Activated CD4-positive, alpha-beta T cell treated with anti-CD3 and anti-CD28 coated beads, Interleukin-2, amount 10 ng/mL, durations not matched to agents 24 days and 14 days (primary cell): ENCODE measurements around the gene RNF150. TPM values are rescaled to one million over a fixed set of nuclear protein-coding genes. Genes with fewer than 3 reads are reported as not detected.

Experiments used
- DNase-seq: peaks from one replicate; pipeline ENCODE4 v3.0.0; 2022
- H3K27ac Mint-ChIP-seq: one replicate; pipeline ENCODE4 v1.8.0; 2022; ENCODE audit warnings: mild to moderate bottlenecking, mixed read lengths
- H3K27me3 Mint-ChIP-seq: one replicate; pipeline ENCODE4 v1.8.0; 2022; ENCODE audit warnings: mixed read lengths
- H3K36me3 Mint-ChIP-seq: one replicate; pipeline ENCODE4 v1.8.0; 2022; ENCODE audit warnings: low read depth, mild to moderate bottlenecking, mixed read lengths
- H3K4me1 Mint-ChIP-seq: one replicate; pipeline ENCODE4 v1.8.0; 2021; ENCODE audit warnings: mixed read lengths
- H3K4me3 Mint-ChIP-seq: one replicate; pipeline ENCODE4 v1.8.0; 2022; ENCODE audit warnings: mild to moderate bottlenecking, moderate library complexity, mixed read lengths
- H3K9me3 Mint-ChIP-seq: one replicate; pipeline ENCODE4 v1.8.0; 2021; ENCODE audit warnings: mixed read lengths
- intact Hi-C: fragments of 100-400 bp; cut with micrococcal nuclease; formaldehyde crosslinking; loops from one replicate; pipeline ENCODE4 v1.15.1; 2023
- total RNA-seq: library from RNA; stranded (reverse); gene quantifications from 2 replicates; pipeline ENCODE4 v1.2.3, GENCODE V29; 2022

The RNF150 gene
- total RNA-seq, 1 donor from 2014 or later: not detected

DNA sequence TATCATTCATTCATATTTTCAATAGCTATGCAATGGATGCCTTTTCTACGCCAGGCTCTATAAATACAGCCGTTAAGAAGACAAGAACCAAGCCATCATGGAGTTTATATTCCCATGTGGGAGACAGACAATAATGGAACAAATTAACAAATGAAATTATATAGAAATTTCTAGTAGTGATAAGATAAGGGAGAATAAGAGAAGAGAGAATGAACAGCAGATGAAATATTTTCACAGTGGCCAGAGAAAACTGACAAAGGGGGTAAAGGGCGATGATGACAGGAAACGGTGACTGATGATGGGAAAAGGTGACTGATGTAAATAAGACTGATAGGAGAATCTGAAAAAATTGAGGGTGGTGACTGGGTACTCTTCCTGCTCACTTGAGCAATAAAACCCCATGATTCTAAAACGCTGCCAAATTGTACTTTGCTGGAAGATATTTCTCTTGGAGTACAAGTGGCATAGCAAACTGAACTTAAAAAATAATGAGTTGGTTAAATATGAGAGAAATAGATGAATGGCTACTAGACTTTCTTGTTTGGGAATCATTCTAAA is 13.2 kb downstream of the RNF150 start:
- Mint-ChIP-seq H3K27ac (no peak overlapping the region), H3K9me3 (no peaks in the 10 kb centered on the region), H3K4me3 (no peak overlapping the region), H3K4me1 (no peaks in the 10 kb centered on the region), H3K27me3 (no peaks in the 10 kb centered on the region), H3K36me3 (no peaks in the 10 kb centered on the region)
- intact Hi-C loops: no loop called here
- no peak for DNase-seq

DNA sequence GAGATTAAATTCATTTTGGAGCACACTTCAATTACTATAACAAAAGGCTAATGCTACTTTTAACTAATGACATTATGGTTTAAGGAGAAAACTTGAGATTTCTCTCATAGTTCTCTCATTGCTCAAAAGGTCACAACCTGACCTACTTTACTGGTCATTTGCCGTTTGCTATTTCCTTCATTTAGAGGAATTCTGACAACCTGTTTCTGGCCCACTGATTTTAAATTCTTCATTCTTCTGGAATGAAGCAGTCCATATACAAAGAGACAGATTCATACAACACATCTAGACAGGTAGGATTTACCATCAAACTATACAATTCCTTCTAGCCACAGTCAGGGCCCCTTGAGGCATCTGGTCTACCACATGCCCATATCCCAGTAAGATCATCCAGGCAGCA is 14.2 kb downstream of the RNF150 start:
- Mint-ChIP-seq H3K4me3 (no peak overlapping the region), H3K27ac (no peak overlapping the region), H3K36me3 (no peaks in the 10 kb centered on the region), H3K4me1 (no peaks in the 10 kb centered on the region), H3K9me3 (peaks cover 2% of the 10 kb centered on the region), H3K27me3 (no peaks in the 10 kb centered on the region)
- no peak for DNase-seq
- intact Hi-C loops: no loop called here

DNA sequence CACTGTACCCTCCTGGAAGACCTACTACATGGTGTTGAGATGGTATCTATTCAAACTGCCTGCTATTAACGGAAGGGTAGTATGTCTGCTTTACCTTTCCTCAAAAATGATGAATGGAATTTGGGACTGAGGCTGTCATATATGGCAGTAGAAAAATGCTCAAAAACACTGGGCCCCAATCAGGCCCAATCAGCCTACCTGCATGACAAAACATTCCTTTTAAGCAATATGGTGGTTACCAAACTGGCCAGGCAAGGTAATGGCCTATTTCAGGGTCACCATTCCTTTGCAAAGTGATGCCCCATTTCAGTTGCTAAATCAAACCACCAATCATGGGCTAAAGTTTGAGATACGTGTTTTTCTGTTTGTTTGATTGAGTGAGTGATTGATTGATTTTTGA is 14.9 kb downstream of the RNF150 start:
- DNase-seq: no peak
- intact Hi-C loops: no loop called here
- Mint-ChIP-seq H3K4me1 (no peaks in the 10 kb centered on the region), H3K9me3 (peaks cover 8% of the 10 kb centered on the region), H3K4me3 (no peak overlapping the region), H3K27ac (no peak overlapping the region), H3K36me3 (no peaks in the 10 kb centered on the region), H3K27me3 (no peaks in the 10 kb centered on the region)

DNA sequence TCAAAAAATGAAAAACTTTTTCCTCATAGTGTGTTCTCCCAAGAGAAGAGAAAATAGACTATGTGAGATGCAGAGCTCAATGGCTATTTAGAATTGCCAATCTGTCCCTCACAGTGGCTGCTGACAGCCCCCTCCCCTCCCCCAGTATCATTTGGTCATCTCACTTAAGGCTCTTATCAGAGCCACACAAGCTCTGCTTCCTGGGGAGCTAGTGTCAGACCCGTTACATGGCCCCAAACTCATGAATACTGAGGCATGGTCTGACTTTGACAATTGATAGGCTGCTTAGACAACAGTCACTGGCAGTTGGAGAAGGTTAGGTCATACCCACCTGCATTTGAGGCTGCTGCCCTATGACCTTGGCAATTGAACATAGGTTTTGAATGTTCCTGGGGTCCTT is 15.3 kb downstream of the RNF150 start:
- Mint-ChIP-seq H3K27me3 (no peaks in the 10 kb centered on the region), H3K4me3 (no peak overlapping the region), H3K4me1 (no peaks in the 10 kb centered on the region), H3K36me3 (no peaks in the 10 kb centered on the region), H3K27ac (no peak overlapping the region), H3K9me3 (peaks cover 8% of the 10 kb centered on the region)
- no peak for DNase-seq
- intact Hi-C loops: no loop called here

DNA sequence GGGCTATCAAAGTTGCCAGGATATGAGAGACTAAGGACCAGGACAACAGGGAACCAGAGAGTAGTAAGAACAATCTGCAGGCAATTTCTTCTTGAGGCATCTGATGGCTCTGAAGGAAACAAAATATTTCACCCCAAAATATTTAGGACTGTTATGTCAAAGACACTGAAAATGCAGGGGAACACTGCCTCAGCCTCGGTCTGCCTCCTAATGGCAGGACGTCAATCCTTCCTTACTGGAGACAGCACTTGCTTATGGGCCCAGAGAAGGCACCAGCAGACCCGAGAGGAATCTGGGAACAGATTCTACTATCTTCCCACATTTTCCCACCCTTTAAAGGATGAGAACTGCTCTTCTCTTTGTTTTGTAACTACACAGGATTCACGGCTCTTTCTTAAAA is 23.3 kb downstream of the RNF150 start:
- H3K27ac Mint-ChIP-seq: no peak overlapping the region
- no peaks in the 10 kb centered on the region for H3K36me3 Mint-ChIP-seq
- no peaks in the 10 kb centered on the region for H3K4me1 Mint-ChIP-seq
- no peak overlapping the region for H3K4me3 Mint-ChIP-seq
- H3K9me3 Mint-ChIP-seq: peaks cover 8% of the 10 kb centered on the region
- no peak for DNase-seq
- H3K27me3 Mint-ChIP-seq: no peaks in the 10 kb centered on the region
- intact Hi-C loops: no loop called here

DNA sequence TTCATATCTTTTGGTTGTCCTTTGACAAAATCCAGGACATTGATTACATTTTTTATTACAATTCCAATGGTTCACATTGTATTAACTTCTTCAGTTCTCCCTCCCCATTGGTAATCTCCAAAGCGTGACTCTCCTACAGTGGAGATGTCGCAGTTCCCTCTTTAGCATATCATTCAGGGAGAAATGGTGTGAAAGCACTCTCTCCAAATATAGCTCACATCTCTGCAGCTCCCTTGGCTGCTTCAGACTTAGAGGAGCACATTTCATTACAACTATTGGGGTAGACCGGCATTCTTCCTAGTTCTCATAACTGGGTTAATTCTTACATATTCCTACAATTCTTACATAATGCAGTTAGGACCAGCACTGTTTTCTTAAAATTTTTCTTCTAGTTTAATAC is 25.3 kb downstream of the RNF150 start:
- H3K27ac Mint-ChIP-seq: no peak overlapping the region
- H3K4me1 Mint-ChIP-seq: no peaks in the 10 kb centered on the region
- intact Hi-C loops: no loop called here
- H3K9me3 Mint-ChIP-seq: no peaks in the 10 kb centered on the region
- H3K4me3 Mint-ChIP-seq: no peak overlapping the region
- DNase-seq: no peak
- no peaks in the 10 kb centered on the region for H3K27me3 Mint-ChIP-seq
- no peaks in the 10 kb centered on the region for H3K36me3 Mint-ChIP-seq

DNA sequence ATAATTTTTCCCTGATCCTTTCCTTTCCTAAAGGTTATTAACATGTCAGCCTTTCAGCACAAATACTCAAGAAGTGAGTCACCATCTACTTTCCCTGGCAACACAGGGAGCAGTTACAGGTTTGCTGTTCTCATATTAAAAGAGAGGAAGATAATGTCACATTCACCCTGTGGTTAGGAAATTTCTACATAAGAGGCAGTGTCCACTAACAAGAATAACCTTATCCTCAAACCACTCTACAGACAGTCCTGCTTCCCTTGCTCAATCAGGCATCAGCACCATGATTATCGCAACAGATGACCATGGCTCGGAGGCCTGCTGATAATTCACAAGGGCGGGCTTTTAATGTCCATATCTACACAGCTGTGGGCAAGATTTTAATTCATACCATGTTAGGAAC is 30.9 kb downstream of the RNF150 start:
- no peak overlapping the region for H3K27ac Mint-ChIP-seq
- H3K27me3 Mint-ChIP-seq: no peaks in the 10 kb centered on the region
- no peak for DNase-seq
- H3K9me3 Mint-ChIP-seq: no peaks in the 10 kb centered on the region
- intact Hi-C loops: no loop called here
- no peaks in the 10 kb centered on the region for H3K36me3 Mint-ChIP-seq
- no peak overlapping the region for H3K4me3 Mint-ChIP-seq
- no peaks in the 10 kb centered on the region for H3K4me1 Mint-ChIP-seq

DNA sequence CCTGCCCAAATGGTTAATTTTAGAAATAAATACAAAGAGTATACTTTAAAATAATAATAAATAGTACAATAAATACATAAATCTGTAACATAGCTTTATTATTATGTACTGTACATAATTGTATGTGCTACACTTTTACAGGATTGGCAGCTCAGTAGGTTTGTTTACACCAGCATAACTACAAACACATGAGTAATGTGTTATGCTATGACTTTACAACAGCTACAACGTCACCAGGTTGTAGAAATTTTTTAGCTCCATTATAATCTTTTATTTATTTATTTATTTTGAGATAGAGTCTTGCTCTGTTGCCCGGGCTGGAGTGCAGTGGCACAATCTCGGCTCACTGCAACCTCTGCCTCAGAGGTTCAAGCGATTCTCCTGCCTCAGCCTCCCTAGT is 31.8 kb downstream of the RNF150 start:
- H3K4me3 Mint-ChIP-seq: no peak overlapping the region
- intact Hi-C loops: no loop called here
- no peak for DNase-seq
- H3K27me3 Mint-ChIP-seq: no peaks in the 10 kb centered on the region
- no peaks in the 10 kb centered on the region for H3K36me3 Mint-ChIP-seq
- H3K4me1 Mint-ChIP-seq: no peaks in the 10 kb centered on the region
- no peak overlapping the region for H3K27ac Mint-ChIP-seq
- H3K9me3 Mint-ChIP-seq: no peaks in the 10 kb centered on the region

DNA sequence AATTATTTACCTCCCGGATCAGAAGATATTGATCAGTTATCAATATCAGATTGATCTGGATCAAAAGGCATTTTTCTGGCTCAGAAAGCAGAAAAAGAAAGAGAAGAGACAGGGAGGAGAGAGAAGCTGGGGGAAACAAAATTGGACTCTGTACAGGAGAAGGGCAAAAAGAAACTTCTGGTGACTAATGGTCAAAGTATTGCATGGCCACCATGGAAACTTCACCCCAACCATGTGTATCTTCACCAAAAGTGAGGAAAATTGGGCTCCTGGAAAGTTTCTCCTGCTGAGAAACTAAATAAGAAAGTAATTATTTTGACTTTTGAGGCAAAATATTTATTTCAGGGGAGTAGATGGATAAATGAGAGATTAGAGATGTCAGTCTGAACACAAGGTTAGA is 33.9 kb downstream of the RNF150 start:
- intact Hi-C loops: no loop called here
- Mint-ChIP-seq H3K9me3 (no peaks in the 10 kb centered on the region), H3K27ac (no peak overlapping the region), H3K4me3 (no peak overlapping the region), H3K4me1 (no peaks in the 10 kb centered on the region), H3K27me3 (no peaks in the 10 kb centered on the region), H3K36me3 (no peaks in the 10 kb centered on the region)
- DNase-seq: no peak

DNA sequence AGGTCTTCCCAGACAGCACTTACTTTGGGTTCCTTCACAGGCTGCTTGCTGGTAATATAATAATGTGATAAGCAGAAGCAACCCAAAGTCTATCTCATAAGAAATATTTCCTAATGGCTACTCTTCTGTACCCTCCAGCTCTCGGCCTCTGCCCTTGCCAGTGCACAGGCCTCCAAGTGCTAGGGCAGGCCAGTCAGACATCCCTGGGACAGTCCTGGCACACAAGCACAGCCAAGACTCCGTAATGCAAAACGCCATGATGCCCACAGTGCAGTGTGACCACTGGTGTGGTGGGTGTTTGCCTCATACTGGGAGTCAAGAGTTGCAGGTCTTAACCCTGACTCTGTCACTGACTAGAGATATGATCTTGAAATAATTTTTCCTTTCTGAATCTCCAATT is 35.1 kb downstream of the RNF150 start:
- DNase-seq: no peak
- H3K27me3 Mint-ChIP-seq: no peaks in the 10 kb centered on the region
- no peak overlapping the region for H3K27ac Mint-ChIP-seq
- no peaks in the 10 kb centered on the region for H3K4me1 Mint-ChIP-seq
- no peaks in the 10 kb centered on the region for H3K9me3 Mint-ChIP-seq
- H3K4me3 Mint-ChIP-seq: no peak overlapping the region
- H3K36me3 Mint-ChIP-seq: no peaks in the 10 kb centered on the region
- intact Hi-C loops: no loop called here

DNA sequence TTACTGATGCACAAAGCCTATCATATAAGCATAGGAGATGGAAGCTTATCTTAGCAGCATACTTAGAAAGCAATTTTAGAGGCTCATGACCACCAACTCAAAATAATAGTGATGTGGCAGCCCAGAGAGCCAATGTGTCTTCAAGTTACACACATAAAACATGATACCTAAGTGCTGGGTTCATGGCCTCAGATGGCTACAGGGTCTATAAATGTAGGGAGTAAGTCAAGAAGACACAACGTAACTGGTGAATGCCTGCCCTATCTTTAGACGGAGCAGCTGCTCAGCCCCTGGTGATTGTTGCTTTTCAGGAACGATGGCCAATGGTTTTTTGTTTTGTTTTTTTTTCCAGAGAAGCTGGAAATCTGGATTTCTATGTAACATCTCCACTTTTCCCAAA is 42.8 kb downstream of the RNF150 start:
- Mint-ChIP-seq H3K4me1 (no peaks in the 10 kb centered on the region), H3K27me3 (no peaks in the 10 kb centered on the region), H3K36me3 (no peaks in the 10 kb centered on the region), H3K27ac (no peak overlapping the region), H3K9me3 (no peaks in the 10 kb centered on the region), H3K4me3 (no peak overlapping the region)
- intact Hi-C loops: no loop called here
- no peak for DNase-seq

DNA sequence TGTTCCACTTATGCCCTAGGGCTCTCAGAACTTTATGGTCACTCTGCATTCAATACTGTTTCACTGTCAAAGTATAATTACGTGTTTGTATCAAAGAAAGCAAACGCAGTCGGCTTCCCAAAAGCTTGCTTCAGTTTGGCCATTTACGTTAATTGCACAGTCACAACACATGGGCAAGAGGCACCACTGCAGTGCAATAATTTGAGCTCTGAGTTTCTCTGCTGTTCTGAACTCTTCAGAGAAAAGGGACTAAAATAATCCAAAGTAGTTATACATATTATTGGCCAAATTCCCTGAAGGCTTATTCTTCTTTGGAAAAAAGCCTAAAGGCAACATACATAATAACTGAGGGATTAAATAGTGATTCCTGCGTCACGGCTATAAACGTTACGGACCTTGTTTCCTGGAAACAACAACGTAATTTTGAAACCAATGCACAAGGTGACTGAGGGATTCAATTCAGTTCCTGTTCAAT is 51.3 kb downstream of the RNF150 start:
- no peak for DNase-seq
- H3K9me3 Mint-ChIP-seq: no peaks in the 10 kb centered on the region
- no peak overlapping the region for H3K4me3 Mint-ChIP-seq
- H3K27me3 Mint-ChIP-seq: no peaks in the 10 kb centered on the region
- H3K36me3 Mint-ChIP-seq: no peaks in the 10 kb centered on the region
- H3K4me1 Mint-ChIP-seq: no peaks in the 10 kb centered on the region
- intact Hi-C loops: no loop called here
- no peak overlapping the region for H3K27ac Mint-ChIP-seq

DNA sequence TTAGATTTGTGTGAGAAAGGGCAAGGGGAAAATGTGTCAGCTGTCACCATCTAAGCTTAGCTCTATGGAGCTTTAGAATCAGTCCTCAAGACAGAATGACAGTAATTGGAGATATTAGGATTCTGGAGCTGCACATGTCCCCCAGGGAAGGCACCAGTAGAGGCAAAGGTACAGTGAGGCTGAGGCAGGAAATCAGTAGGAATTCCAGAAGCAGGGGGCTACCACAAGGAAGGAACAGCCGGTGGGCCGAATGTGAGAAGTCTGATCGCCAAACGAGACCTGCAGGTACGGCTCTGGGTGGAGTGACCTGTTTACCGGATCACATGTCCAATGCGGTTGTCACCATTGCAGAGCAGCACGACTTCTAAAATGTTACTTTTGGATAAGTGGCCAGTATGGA is 52.6 kb downstream of the RNF150 start:
- Mint-ChIP-seq H3K4me3 (no peak overlapping the region), H3K27me3 (no peaks in the 10 kb centered on the region), H3K4me1 (no peaks in the 10 kb centered on the region), H3K36me3 (no peaks in the 10 kb centered on the region), H3K9me3 (no peaks in the 10 kb centered on the region), H3K27ac (no peak overlapping the region)
- DNase-seq: no peak
- intact Hi-C loops: no loop called here

DNA sequence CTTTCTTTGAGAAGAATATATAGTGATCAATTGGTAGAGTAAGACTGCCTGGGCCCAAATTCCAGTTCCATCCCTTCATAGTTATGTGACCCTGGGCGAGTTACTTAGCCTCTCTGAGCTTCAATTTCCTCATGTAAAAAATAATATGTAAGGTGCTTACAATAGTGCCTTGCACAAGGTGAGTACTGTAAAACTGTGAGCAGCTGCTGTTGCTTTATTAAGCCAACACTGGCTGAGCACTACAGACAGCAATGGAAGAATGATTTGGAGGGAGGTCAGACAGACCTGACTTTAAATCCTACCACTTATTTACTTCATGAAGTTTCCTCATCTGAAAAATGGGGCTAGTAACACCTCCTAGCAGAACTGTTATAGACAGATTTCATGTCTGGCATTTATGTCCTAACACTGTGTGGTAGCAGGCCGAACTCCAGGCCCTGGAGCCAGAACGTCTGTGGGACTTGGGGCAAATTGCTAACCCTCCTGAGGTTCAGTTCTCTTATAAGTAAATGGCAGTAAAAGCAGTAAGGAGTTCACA is 53.8 kb downstream of the RNF150 start:
- DNase-seq: no peak
- H3K9me3 Mint-ChIP-seq: no peaks in the 10 kb centered on the region
- H3K4me3 Mint-ChIP-seq: no peak overlapping the region
- H3K4me1 Mint-ChIP-seq: no peaks in the 10 kb centered on the region
- H3K27ac Mint-ChIP-seq: no peak overlapping the region
- intact Hi-C loops: no loop called here
- H3K36me3 Mint-ChIP-seq: no peaks in the 10 kb centered on the region
- H3K27me3 Mint-ChIP-seq: no peaks in the 10 kb centered on the region

DNA sequence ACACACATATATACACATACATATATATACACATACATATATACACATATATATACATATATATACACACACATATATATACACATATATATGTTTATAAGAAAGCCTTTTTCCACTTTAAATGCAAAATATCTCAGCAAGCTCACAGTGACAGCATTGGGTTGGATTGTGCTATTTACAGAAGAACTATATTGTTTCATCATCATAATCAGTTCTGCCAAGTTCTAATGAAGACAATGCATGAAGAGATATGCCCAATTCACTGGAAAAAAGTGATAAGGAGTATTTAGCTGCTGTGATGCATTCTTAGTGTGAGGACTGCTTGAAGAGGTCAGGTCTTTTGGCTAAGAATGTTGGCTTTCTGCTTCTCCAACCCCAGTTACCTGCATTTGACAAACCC is 54.4 kb downstream of the RNF150 start:
- no peak overlapping the region for H3K4me3 Mint-ChIP-seq
- no peaks in the 10 kb centered on the region for H3K27me3 Mint-ChIP-seq
- intact Hi-C loops: no loop called here
- no peaks in the 10 kb centered on the region for H3K9me3 Mint-ChIP-seq
- H3K27ac Mint-ChIP-seq: no peak overlapping the region
- no peak for DNase-seq
- H3K4me1 Mint-ChIP-seq: no peaks in the 10 kb centered on the region
- no peaks in the 10 kb centered on the region for H3K36me3 Mint-ChIP-seq
